ENCODE results near the gene FAT2.

DNA sequence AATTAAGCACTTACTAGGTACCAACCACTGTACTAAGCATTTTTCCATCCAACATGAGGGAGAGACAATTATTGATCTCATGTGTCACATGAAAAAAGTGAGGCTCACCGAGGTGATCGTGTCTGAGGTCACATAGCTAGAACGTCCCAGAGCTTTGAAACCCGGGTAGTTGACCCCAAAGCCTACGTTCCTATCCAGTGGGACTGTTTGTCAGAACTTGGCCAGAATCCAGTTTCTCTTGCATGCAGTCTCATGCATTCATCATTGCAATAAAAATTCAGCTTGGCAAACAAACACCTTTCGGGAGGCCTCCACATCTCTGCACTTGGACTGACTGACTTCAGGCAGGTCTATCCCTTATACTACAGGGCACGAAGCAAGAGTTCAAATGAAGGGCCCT is 23.4 kb upstream of the FAT2 start:
- TF ChIP-seq CTCF (IDR thresholded peaks at IDR 0.05) (no peak), POLR2A (IDR thresholded peaks at IDR 0.05) (no peak), POLR2AphosphoS5 (IDR thresholded peaks at IDR 0.05) (no peak)
